Midbrain (tissue), 1 donor: Measurements from ENCODE around the gene IL22RA1.

Experiments
- DNase-seq: peaks from one replicate; lab custom pipeline; 2025; lab: John Stamatoyannopoulos, UW

The IL22RA1 gene

DNA sequence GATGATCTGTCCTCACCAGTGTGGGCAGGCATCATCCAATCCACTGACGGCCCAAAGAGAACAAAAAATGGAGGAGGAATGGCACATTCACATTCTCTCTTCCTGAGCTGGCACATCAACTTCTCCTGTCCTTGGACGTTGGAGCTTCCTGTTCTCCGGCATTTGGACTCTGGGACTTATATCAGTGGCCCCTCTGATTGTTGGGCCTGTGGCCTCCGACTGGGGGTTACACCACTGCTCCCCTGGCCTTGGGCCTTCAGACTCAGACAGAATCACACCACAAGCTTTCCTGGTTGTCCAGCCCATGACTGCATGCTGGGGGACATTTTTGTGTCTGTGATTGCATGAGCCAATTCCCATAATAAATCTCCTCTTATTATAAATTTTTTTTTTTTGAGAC lies 24.1 kb upstream of the IL22RA1 start:
- DNase-seq, result no peak

DNA sequence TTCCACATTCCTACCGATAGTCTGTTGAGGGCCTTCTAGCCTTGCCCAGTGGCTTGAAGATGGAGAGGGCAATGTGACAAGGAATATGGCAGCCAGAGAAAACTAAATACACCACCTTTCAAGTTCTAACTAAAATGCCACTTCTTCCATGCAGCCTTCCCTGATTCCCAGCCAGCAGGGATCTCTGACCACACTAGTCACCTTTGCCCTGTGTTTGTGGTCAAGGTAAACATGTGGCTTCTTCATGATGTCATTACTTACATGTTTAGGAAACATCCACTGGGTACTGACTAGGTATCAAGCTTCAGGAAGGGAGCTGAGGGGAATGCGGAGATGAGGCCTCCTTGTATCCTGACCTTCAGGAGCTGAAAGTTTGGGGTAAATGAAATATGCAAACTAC lies 22.6 kb upstream of the IL22RA1 start:
- no peak for DNase-seq

DNA sequence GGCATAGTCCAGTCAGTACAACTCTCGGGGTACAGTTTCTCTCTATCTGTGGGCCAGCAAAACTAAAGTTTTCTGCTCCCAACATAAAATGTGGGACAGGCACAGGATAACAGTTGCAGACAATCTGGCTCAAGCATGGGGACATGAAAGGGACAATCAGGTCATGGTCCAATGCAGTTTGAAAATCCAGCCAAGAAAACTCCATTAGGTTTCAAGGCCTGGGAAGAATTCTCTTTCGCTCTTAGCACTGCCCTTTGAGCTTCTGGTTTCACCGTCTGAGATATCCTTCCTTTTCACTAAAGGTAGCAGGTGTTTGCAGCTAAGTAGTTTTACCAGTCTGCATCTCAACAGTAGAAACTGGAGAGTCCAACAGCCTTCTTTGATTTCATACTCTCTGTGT lies 21.1 kb upstream of the IL22RA1 start:
- no peak for DNase-seq

DNA sequence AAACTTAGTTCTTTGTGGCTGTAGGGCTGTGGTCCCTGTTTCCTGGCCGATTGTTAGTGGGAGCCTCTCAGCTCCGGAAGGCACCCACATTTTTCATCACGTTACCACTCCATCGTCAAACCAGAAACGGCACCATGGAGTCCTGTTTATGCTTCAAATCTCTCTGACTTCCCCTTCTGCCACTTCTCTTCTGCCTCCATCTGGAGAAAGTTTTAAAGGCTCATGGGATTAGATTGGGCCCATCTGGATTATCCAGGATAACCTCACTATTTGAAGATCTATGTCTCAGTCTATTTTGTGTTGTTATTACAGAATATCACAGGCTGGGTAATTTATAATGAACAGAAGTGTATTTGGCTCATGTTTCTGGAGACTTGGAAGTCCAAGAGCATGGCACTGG lies 19.3 kb upstream of the IL22RA1 start:
- DNase-seq, result no peak

DNA sequence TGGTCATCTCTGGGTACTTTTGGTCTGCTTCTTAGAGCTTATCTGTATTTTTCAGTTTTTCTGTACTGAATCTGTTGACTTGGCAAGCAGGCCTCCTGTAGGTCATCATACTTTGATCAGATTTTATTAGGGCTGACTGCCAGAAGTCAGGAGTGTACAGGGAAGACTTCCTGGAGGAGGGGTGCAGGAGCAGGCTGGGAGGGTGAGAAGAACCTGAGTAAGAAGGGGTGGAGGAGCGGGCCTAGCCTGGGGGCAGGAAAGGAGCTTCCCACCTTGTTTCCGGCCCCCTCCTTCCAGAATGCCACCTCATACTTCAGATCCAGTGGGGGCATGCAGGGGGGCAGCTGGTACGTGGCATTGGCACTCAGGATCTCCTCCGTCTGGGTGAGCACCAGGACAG lies 18.3 kb upstream of the IL22RA1 start:
- no peak for DNase-seq

DNA sequence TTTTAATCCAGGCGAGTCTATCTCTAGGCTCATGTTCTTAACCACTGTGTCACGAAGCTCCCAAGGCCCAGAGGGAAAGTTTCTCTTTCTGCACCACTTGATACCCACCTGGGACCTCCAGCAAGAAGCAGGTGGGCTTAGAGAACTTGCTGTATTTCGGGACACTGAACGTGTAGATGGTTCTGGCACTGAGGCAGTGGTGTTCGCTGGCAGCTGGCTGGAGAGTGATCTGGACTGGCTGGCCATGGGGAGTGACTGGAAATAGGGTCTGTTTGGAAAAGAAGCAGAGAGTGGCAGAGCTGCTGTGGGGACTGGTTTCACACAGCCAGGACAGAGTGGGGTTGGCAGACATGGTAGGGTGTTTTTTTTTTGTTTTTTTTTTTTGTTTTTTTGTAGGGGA lies 16.4 kb upstream of the IL22RA1 start:
- no peak for DNase-seq

DNA sequence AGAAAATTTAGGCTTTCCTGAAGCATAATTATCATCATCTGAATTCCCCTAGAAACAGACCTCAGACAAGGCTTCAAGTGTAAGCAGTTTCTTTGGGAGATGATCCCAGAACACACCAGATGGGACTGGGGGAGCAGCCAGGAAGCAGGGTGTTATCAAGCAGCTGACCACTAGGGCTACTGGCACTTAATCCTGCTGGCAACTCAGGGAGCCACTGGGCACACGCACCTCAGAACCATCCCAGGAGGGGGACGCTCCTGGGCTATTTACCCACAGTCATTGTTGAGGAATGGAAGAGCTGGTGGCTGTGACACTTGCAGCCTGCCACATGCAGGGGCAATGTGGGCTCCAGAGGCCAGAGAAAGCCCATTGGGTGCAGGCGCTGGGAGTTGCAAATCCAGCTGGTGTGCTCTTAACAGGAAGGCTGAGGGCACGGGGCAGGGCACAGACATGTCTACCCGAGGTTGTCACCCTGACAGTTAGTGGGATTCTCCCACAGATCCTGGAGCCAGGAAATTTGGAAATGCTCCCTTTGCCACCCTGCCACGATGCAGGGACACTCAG lies 15.1 kb upstream of the IL22RA1 start:
- DNase-seq, result no peak

DNA sequence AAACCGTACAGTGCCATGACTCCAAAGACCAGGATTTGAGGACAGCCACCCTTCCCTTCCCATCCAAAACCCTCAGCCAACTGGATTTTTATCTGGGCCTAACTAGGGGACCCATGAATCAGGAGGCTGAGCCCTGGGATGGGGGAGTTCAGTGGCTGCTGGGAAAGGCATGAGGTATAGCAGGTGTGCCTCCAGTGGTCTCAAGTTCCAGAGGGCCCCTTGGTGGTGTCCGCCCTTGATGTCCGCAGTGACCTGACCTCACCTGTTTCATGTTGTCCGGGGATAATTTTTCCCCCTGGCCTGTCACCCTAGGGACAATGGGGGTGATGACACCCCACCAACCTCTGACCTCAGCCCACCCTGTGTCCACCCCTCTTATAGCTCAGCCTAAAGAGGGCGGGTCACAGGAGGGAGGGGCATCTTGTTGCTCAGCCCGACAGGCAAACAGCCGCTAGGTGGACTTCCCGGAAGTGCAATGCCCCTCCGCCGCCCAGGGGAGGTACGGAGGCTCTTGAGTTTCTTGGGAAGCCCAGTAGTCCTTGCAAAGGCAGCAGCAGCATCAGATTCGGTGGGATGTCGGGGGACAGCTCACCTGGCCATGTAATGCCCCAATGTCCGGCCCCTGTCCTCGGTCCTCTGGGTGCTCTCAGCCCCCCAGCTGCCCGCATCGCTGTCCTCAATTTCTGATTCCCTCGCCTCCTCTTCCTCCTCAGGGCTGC lies 13.8 kb upstream of the IL22RA1 start:
- DNase-seq, result no peak

DNA sequence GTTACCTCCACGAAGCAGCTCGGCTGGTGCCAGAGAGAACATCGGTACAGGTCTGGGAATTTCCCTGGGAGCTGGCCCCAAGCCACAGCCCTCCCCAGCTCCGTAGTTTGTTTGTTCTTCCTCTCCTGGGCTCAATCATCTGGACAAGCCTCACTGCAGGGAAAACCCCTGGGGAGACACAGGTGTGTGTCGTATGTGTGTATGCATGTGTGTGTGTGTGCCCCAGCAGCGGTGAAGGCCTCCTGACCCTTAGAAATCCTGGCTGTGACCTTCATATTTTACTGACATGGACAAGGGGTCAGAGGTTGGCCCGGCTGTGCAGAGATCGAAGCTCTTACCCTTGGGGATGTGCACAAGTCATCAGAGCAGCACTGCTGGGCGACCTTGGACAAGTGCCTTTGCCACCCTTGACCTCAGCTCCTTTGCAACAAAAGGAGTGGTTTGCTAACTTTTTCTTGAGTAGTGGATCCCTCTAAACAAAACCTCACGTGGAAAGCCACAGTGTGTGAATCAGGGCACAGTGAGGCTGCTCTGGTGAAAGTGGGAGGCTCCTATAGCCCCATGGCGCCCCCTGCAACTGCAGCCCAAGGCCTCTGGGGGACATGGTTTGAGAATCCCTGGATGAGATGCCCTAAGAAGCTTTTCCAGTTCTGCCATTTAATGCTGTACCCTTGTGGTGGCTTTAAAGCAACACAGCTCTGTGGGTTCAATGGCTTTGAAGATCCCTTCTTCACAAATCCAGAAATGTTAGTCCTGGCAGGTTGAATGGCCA lies 12.3 kb upstream of the IL22RA1 start:
- DNase-seq, result no peak

DNA sequence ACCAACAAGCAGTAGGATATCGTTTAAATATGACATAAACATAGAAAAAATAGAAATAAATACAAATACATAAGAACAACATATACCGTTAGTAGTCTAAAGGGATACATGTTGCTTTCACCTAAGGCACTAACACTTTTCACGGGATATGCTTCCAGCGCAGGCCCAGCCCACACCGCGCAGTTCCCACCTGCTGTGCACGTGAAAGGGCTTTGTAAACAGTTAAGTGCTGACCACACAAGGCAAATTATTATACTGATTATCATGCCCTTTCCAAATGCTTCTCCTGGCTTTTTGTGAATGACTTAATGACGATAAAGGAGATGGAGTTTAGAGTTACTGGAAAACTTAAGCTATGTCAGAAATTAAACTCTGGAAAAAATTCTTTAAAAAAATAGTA lies 11.3 kb upstream of the IL22RA1 start:
- no peak for DNase-seq

DNA sequence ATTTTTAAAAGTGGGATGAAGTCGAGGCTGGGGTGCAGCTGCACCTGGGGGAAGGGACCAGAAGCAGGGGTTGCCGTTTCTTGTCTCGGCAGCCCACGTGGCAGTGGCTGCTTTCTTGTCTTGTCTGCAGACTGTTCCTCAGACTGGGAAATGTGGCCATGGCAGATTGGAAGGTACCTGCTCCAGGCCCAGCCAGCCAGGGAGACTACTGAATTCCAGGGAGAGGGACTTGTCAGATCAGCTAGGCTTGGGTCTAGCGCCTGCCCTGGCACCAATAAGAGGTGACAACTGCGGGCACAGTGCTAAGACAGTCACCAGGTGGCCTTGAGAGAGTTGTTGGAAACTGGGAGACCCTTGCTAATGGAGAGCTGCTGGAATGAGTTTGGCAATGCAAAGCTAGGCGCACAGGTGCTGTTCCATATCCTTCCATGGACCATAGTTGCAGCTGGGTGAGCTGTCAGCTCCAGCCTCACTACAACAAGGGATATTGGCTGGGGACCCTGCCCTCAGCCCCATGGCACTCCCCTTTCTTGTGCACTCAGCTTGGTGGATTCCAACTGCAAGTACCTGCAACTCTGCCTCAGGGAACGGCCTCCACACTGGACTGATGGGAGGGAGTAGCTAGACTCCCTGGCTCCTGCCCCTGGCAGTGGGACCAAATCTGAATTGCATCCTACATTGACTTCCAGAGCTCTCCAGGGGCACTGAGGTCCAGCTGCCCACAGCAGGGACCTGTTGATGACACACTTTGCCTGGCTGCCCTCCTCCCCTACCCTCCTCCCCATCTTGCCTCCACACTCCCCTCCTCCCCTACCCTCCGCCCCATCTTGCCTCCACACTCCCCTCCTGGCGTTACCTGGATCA lies 9.9 kb upstream of the IL22RA1 start:
- no peak for DNase-seq

DNA sequence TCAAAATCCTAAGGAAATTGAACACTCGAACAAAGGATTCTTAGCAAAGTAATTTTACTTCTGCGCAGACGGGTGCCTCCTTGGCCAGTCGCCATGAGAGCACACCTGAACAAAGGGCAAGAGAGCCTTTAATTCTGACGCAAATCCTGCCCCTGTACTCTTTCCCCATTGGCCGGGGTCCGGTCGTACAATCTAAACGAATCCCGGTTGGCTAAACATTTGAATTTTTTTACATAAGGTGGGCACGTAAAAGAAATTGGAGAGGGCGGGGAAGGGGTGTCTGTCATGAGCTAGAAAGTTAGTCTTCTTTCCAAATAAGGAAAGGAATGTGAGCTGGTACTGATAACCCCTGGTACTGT lies 8.2 kb upstream of the IL22RA1 start:
- DNase-seq, result no peak

DNA sequence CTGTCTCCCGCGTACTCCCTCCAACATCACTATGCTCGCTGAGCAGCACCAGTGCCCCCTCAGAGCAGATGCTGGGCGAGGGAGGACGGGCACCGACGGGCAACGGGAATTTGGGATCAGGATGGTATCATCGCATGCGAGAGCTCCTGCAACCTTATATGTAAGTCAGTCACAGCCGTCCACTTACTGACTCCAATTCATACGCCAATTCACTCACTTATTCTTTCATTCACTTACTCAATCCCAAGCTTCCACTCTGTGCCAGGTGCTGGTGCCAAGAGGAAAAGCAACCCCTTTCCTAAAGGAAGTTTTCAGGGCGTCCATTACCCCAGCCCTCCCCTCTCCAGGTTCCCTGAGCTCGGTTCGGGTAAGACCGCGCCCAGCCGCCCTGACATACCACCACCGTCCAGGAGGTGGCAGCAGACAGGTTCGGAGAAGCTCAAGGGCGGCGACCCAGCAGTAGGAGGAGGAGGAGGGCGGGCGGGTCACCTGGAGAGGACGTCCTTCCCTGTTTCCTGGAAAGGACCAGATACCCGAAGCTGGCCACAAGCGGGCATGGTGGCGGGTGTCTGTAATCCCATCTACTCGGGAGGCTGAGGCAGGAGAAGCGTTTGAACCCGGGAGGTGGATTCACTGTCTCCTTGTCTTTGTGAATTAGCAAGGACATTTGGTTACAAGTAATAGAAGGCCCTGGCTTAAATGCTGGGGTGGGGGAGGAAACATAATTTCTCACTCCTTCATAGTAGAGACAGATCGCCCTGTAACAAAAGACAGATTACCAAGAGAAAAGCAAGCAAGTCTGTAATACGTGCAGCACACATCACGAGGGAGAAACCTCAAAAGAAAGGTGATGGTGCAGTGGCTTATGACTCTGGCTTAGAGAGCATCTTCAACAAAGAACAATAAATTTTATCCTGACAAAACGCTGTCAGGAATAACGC lies 7.6 kb upstream of the IL22RA1 start:
- DNase-seq, result peak; percentile 35

DNA sequence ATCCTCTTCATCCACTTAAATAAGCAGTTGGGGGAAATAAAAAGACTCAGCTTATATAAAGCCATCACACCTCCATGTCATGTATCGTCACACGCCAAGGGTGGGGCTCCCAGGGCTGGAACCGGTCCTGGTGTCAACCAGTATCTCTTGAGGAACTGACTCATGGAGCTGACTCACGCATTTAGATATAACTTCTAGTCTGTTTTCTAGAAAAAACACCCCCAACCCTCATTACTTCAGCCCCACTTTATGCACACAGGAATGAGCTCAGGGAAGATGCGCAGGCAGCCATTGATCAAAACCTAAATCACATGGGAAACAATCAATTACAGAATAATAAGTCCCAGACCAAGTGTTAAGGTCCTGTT lies 6.9 kb upstream of the IL22RA1 start:
- no peak for DNase-seq

DNA sequence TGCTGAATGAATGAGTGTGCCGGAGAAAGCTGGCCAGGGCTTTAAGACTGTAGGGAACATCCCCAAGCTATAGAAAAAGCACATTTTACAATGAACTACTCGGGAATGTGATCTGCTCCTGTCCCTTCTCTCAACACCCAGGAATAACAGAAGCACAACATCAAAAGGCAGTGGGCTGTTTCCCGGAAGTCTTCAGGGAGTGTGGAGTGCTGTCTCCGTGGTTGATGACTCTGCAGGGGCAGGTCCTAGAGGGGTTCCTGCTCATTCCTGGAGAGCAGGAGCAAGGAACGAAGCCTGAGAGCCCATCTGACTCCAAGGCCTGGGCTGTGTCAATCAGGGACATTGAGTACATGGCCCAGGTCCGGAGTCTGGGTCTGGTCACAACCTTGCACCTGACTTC lies 4.9 kb upstream of the IL22RA1 start:
- no peak for DNase-seq

DNA sequence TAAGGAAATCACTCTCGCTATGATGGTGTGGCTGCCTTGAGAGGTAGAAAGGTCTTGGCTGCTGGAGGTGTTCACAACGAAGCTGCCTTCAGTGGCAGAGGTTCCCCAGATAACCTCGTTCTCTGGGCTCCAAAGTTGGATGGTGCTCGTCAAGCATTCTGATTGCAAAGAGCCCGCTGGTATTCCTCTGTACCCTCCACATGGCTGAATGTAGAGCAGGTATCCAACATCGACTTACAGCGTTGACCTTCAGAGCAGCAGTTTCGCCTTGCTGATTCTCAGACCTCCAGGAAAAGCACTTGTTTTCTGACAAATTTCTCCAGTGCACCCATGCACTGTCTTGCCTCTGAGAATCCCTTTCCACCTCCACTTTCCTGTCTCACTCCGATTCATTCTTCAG lies 4.3 kb upstream of the IL22RA1 start:
- DNase-seq, result no peak

DNA sequence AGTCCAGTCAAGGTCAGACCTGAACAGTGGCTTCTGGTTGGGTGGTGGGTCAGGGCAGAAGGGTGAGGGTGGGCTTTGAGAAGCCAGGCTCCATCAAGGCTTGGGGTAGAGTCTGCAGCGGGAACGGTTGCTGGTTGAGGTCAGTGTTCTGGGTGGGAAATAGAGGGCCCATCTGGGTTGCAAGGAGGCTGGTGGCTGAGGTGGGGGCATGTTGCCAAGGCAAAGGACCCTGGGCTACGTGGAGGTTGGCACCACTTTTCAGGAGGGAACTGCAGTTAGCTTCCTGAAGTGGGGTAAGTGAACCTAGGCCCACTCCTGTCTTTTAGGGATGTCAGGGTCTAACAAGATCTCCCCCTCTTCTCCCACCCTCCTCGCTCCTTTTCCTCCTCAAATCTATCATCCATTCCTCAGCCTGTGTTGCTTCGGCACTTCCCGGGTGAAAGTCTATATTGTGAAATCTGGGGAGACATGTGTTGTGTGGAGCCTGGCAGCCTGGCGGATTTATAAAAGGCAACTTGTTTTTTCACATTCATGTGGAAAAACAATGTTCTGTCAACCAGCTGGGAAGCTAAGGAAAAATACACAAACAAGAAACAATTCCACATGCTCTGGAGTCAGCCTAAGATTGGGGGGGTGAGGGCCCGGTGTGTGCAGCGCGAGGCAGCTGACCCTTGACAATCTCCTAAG lies 1.5 kb downstream of the IL22RA1 start:
- DNase-seq, result no peak

DNA sequence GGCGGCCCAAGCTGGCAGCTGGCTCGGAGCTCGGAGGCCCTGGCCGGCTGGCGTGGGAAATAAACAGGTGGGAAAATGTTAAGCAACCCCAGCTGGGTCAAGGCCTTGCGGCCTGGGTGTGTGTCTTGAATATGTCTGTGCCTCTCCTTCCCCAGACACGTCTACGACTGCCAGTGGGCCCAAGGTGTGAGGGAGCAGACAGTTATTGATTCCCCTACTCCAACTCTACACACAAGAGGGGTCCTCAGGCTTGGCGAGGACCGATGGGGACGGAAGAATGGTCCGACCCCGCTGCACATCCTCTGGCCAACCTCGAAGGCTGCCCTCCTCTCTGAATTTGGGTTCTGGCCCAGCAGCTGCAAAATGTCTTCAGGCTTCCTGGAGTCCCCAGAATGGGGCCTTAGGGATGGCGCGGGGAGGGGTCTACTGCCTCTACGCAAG lies 2.2 kb downstream of the IL22RA1 start:
- DNase-seq, result no peak

DNA sequence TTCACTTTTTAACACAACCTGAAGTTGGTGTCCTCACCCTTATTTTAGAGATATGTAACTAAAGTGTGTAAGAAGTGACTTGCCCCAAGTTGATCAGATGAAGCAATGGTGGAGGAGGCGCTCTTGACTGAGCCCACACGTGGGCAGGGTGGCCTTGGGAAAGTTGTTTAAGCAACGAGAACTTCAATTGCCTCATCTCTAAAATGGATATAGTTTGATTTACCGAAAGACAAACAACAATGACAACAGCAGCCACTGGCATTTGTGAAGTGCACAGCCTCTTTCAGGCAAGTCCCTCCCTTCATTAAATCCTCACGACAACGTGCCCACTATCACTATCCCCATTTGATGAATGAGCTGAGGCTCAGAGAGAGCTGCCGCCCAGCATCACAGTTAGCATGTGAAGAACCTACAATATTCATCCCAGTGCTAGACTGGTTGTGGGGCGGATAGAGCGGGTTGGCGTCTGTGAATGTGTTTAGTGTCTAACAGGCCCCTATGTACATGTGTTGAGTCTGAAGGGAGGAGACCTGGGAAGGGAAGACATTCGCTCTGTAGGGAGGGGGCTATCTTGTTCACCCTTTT lies 3.0 kb downstream of the IL22RA1 start:
- DNase-seq, result no peak

DNA sequence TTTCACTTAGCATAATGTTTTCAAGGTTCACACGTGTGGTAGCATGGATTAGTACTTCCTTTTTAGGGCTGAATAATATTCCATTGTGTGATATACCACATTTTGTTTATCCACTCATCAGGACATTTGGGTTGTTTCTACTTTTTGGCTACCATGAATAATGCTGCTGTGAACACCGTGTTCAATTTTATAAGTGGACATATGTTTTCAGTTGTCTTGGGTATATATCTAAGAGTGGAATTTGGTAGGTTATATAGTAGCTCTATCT lies 3.8 kb downstream of the IL22RA1 start:
- DNase-seq, result no peak
